ENCODE data around the gene EPB41L4B.

Gene EPB41L4B

GRCh38 chr9:109320331-109320741 is 523 bp downstream of the EPB41L4B start:
- no peak for DNase-seq (ENCODE audit: low read depth in 2 of 2)

GRCh38 chr9:109319626-109320241 is 1.1 kb downstream of the EPB41L4B start:
- no peak for DNase-seq (ENCODE audit: low read depth in 2 of 2)

GRCh38 chr9:109319017-109319625 is 1.7 kb downstream of the EPB41L4B start:
- DNase-seq (ENCODE audit: low read depth in 2 of 2): no peak

DNA sequence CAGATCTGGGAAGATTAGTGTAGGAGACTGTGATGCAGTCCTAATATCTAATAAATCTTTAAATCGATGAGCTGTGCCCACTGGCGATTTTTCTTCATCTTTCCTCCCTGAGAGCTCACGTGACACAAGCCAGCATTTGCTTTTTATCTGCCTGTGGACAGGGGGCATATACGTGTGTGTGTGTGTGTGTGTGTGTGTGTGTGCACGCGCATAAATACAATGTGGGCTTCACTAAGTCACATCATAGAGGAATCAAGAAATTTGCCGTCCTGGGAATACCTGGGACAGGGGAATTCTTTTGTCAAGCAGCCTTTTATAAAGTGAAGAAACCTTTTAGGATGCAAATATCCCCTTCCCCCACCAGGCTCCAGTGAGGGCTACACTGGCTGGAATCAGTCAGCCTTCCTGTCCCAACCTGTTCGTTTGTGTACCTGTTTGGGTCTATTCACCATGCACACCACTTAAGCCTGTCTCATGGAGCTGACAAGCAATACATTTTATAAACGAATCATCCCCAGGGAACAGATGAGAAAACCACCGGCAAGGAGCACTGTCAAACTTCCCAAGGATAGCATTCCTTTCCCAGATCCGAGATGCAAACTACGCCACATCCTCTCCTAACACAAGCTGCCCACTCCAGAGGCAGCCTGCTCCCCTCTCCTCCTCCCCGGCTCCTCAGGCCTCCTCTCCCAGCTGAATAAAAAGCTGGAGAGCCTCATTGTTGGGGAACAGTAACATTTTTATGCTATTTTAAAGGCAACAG is 2.7 kb downstream of the EPB41L4B start:
- DNase-seq (ENCODE audit: low read depth in 2 of 2): no peak

DNA sequence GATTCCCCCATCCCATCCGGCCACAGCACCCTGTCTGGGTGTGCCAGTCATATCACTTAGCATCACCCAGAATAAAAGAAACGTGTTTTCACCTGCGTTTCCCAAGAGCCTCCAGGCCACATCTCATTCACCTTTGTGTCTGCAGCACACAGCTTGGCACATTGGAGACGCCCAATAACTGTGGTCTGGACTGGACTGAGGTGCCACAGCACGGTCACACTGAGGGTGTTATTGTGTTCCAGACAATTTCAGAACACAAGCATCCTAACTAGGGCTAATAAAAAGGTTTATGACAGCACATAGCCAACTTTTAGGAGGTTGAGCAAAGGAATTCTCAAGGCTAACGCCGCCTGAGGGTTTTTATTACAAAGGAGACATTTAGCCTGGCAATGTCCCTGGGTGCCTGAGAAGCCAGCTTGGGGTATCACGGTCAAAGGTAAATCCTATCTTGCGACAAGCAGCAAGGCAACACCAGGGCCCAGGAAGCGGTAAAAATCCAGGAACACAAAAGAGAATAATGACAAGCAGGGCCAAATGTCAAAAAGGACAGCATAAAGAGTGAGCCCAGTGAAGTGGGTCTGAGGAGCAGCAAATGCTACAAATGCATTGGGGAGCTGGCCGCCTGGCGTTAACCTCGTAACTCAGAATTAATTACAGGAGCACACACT is 3.4 kb downstream of the EPB41L4B start:
- no peak for DNase-seq (ENCODE audit: low read depth in 2 of 2)

DNA sequence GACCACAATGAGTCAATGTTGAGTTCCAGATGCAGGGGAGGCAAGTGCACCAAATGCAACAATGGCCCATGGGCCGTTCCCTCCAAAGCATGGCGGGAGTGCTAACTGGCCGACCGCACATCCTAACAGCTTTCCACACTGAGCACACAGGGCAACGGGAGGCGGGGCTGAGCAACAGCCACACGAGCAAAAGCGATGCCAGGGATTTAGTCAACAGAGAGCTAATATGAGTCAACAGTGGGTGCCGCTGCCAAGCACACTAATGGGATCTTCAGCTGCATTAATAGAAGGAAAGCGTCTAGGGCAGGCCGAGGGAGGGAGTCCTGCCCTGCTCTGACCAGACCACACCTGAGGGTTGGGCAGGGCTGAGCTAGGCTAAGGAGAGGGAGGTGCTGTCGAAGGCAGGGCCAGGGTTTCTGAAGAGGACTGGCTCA is 4.6 kb downstream of the EPB41L4B start:
- DNase-seq (ENCODE audit: low read depth in 2 of 2): no peak

GRCh38 chr9:109315480-109316206 is 5.2 kb downstream of the EPB41L4B start:
- DNase-seq (ENCODE audit: low read depth in 2 of 2): no peak

DNA sequence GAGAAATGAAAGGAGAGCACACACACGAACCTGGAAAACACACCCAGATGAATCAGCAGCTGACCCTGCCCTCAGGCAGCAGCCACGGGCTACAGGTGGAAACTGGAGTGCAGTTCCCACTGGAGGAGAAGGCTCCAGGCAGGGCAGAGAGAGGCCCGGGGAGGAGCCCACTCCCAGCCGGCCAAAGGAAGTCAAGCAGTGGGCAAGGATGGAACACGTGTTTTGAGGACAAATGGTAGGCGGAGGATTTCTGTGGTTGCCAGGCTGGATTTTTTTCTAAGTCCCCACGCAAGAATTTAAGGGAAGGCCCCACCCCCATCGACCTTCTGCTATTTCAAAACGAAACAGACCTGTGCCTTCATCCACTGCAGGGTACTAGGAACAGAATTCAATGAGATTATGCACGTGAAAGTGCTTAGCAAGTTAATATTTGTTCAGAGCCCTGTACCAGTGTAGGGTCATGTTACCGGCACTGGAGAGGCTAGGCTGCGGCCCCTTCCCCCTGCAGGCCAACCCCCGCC is 6.8 kb downstream of the EPB41L4B start:
- DNase-seq (ENCODE audit: low read depth in 2 of 2): no peak

- DNase-seq (ENCODE audit: low read depth in 2 of 2): no peak
These were observed 7.5 kb downstream of the EPB41L4B start for GRCh38 chr9:109313351-109313750.

GRCh38 chr9:109312783-109313182 is 8.1 kb downstream of the EPB41L4B start:
- DNase-seq (ENCODE audit: low read depth in 2 of 2): no peak

GRCh38 chr9:109311731-109312130 is 9.1 kb downstream of the EPB41L4B start:
- no peak for DNase-seq (ENCODE audit: low read depth in 2 of 2)

GRCh38 chr9:109311286-109311685 is 9.6 kb downstream of the EPB41L4B start:
- no peak for DNase-seq (ENCODE audit: low read depth in 2 of 2)

DNA sequence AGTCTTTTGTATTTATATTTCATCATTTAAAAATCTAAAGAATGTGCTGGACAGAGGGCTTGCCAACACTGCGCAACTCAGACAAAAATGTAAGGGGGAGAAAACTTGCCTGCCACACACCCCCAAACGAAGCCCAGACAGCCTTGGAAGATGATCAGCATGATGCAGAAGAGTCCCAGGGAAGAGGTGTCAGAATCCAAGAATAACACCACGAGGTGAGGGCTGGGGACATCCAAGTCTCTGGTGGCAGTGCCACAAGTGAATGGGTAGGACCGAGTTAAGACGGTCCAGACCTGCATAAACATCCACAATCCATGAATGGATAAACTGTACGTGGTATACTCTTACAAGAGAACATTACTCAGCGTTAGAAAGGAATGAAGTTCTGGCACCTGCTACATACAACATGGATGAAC is 10.4 kb downstream of the EPB41L4B start:
- DNase-seq (ENCODE audit: low read depth in 2 of 2): no peak

DNA sequence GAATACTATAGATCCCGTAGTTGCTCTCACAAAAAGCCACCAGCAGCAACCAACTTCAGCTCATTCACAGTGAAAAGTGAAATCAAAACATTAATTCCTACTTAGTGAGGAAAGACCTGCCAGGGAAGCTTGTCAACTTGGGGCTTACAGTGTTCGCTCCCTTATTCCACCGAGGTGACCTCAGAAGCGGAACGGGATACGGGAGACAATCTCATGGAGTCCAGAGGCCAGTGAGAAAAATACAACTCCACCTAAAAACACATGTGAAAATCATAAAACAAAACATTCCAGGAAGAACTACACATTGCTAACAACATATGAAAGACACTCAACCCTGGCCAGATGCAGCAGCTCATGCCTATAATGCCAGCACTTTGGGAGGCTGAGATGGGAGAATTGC is 11.6 kb downstream of the EPB41L4B start:
- no peak for DNase-seq (ENCODE audit: low read depth in 2 of 2)

- DNase-seq (ENCODE audit: low read depth in 2 of 2): no peak
These were observed 13.2 kb downstream of the EPB41L4B start for GRCh38 chr9:109307380-109308240.

- DNase-seq (ENCODE audit: low read depth in 2 of 2): no peak
These were observed 15.1 kb downstream of the EPB41L4B start for GRCh38 chr9:109305801-109306200.

DNA sequence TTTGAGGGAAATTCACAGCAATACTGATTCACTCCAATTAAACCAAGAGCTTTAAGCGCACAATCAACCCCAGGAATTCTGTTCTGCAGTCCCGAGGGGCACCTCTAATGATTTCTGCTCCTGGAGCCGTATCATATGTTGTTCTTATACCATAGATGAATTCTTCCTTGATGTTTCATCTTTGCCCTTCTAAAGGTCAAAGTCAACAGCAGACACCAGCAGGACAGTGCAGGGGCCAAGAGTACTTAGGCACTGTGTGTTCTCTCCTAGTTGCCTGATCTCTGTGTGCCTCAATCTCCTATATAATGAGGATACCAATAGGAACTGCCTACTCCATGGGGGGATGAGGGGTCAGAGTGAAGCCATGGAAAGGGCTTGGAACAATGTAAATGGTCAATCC is 16.5 kb downstream of the EPB41L4B start:
- DNase-seq (ENCODE audit: low read depth in 2 of 2): no peak

- DNase-seq (ENCODE audit: low read depth in 2 of 2): no peak
These were observed 17.0 kb downstream of the EPB41L4B start for GRCh38 chr9:109303900-109304299.

- no peak for DNase-seq (ENCODE audit: low read depth in 2 of 2)
These were observed 18.3 kb downstream of the EPB41L4B start for GRCh38 chr9:109302606-109303005.

GRCh38 chr9:109301012-109301411 is 19.8 kb downstream of the EPB41L4B start:
- no peak for DNase-seq (ENCODE audit: low read depth in 2 of 2)

- no peak for DNase-seq (ENCODE audit: low read depth in 2 of 2)
These were observed 21.0 kb downstream of the EPB41L4B start for GRCh38 chr9:109299891-109300290.

All from stimulated activated CD8-positive, alpha-beta memory T cell treated with anti-CD3 and anti-CD28 coated beads, Interleukin-15, amount 100 ng/mL, for 4 hours (primary cell).